Suprapubic skin (tissue), 4 donors: ENCODE results near the gene HACD3. TPM values are rescaled to one million over a fixed set of nuclear protein-coding genes. Genes with fewer than 3 reads are reported as not detected.
"Not testable (repeated sequence)": the region's sequence is repeated elsewhere in the genome, so short reads cannot be mapped to it uniquely, and the experiment has no call there.

Experiments
- DNase-seq, 2 donors: peaks; one replicate each; pipeline ENCODE4 v3.0.0-alpha.2; 2019; ENCODE audit warnings: low spot score in 2 of 2
- H3K27ac ChIP-seq: fragments of 200-600 bp; sonication (generic); one replicate; pipeline ENCODE4 v1.5.1; 2019
- H3K27me3 ChIP-seq: fragments of 200-600 bp; sonication (generic); one replicate; pipeline ENCODE4 v1.5.1; 2019
- H3K36me3 ChIP-seq: fragments of 200-600 bp; sonication (generic); one replicate; pipeline ENCODE4 v1.5.1; 2019
- H3K4me1 ChIP-seq: fragments of 200-600 bp; sonication (generic); one replicate; pipeline ENCODE4 v1.5.1; 2019
- H3K4me3 ChIP-seq: fragments of 200-600 bp; sonication (generic); one replicate; pipeline ENCODE4 v1.5.1; 2019; ENCODE audit warnings: mild to moderate bottlenecking
- H3K9me3 ChIP-seq: fragments of 200-600 bp; sonication (generic); one replicate; pipeline ENCODE4 v1.5.1; 2019
- CTCF ChIP-seq, 2 donors: fragments of 200-600 bp in 1 of 2; fragments of 450-650 bp in 1 of 2; sonication (generic) in 1 of 2; IDR thresholded peaks; one replicate each; pipeline ENCODE4 v1.5.1; 2016 to 2019; ENCODE audit warnings: antibody characterized with exemption in 2 of 2, mild to moderate bottlenecking in 1 of 2, moderate library complexity in 1 of 2
- EP300 ChIP-seq: sonication (generic); formaldehyde crosslinking; IDR thresholded peaks from one replicate; pipeline ENCODE4 v1.6.1; 2017; ENCODE audit warnings: antibody characterized with exemption
- POLR2A ChIP-seq, 2 donors: fragments of 450-650 bp; IDR thresholded peaks; one replicate each; pipeline ENCODE4 v1.6.1; 2017; ENCODE audit warnings: antibody characterized with exemption in 2 of 2, mild to moderate bottlenecking in 2 of 2, moderate library complexity in 2 of 2
- POLR2AphosphoS5 ChIP-seq, 3 donors: sonication (generic); formaldehyde crosslinking; IDR thresholded peaks; one replicate each; pipeline ENCODE4 v1.6.1; 2017; ENCODE audit warnings: antibody characterized with exemption in 3 of 3
- WGBS: methylation state at CpG from one replicate; pipeline ENCODE4 v1.1.5; 2018; 5-methylcytosine and 5-hydroxymethylcytosine counted together
- total RNA-seq, 4 donors: library from RNA; depleted of rRNA; stranded (reverse); fragments of >200 nt; gene quantifications; one replicate each; pipeline ENCODE4 v1.1.0, GENCODE V29; 2016

The HACD3 gene
- total RNA-seq, 4 donors from 2014 or later, result 36.6 to 65.2 (median 44.9) TPM

- H3K4me1 ChIP-seq, result peaks cover 28% of the 10 kb centered on the region
- H3K9me3 ChIP-seq, result no peaks in the 10 kb centered on the region
- WGBS, result 78% methylated on average over 4 of the region's 4 CpGs
- no peak overlapping the region for H3K4me3 ChIP-seq
- no peaks in the 10 kb centered on the region for H3K36me3 ChIP-seq
- no peak for DNase-seq
- H3K27me3 ChIP-seq, result no peaks in the 10 kb centered on the region
- H3K27ac ChIP-seq, result no peak overlapping the region
- TF ChIP-seq CTCF (IDR thresholded peaks at IDR 0.05), result no peak
- TF ChIP-seq EP300, result no peak
- TF ChIP-seq POLR2A (IDR thresholded peaks at IDR 0.05), result no peak
- TF ChIP-seq POLR2AphosphoS5 (IDR thresholded peaks at IDR 0.05), result no peak
Observed at GRCh38 chr15:65535192-65535591, 4.9 kb downstream of the HACD3 start.

- TF ChIP-seq EP300 (no peak), POLR2AphosphoS5 (IDR thresholded peaks at IDR 0.05) (no peak), POLR2A (IDR thresholded peaks at IDR 0.05) (no peak), CTCF (IDR thresholded peaks at IDR 0.05) (no peak)
- DNase-seq, result no peak
- no peaks in the 10 kb centered on the region for H3K4me1 ChIP-seq
- H3K27me3 ChIP-seq, result no peaks in the 10 kb centered on the region
- WGBS, result 88% methylated on average over 1 of the region's 1 CpG
- H3K27ac ChIP-seq, result no peak overlapping the region
- H3K9me3 ChIP-seq, result no peaks in the 10 kb centered on the region
- no peak overlapping the region for H3K4me3 ChIP-seq
- no peaks in the 10 kb centered on the region for H3K36me3 ChIP-seq
Observed at GRCh38 chr15:65540314-65540713, 10.1 kb downstream of the HACD3 start.

GRCh38 chr15:65541231-65541820 lies 11.1 kb downstream of the HACD3 start:
- Histone ChIP-seq H3K4me1 (no peaks in the 10 kb centered on the region), H3K4me3 (no peak overlapping the region), H3K36me3 (no peaks in the 10 kb centered on the region), H3K27ac (no peak overlapping the region), H3K27me3 (no peaks in the 10 kb centered on the region), H3K9me3 (no peaks in the 10 kb centered on the region)
- 96% methylated on average over 3 of the region's 3 CpGs for WGBS
- DNase-seq, result no peak
- TF ChIP-seq CTCF (IDR thresholded peaks at IDR 0.05) (no peak), POLR2A (IDR thresholded peaks at IDR 0.05) (no peak), EP300 (no peak), POLR2AphosphoS5 (IDR thresholded peaks at IDR 0.05) (no peak)

- Histone ChIP-seq H3K4me1 (no peaks in the 10 kb centered on the region), H3K27ac (no peak overlapping the region), H3K36me3 (no peaks in the 10 kb centered on the region), H3K27me3 (no peaks in the 10 kb centered on the region), H3K4me3 (no peak overlapping the region), H3K9me3 (no peaks in the 10 kb centered on the region)
- no peak for DNase-seq
- TF ChIP-seq EP300 (no peak), CTCF (IDR thresholded peaks at IDR 0.05) (no peak), POLR2A (IDR thresholded peaks at IDR 0.05) (no peak), POLR2AphosphoS5 (IDR thresholded peaks at IDR 0.05) (no peak)
Observed at GRCh38 chr15:65547841-65548240, 17.6 kb downstream of the HACD3 start.

GRCh38 chr15:65549288-65549687 lies 19.0 kb downstream of the HACD3 start:
- H3K4me3 ChIP-seq, H3K27ac ChIP-seq, H3K27me3 ChIP-seq, H3K9me3 ChIP-seq, H3K4me1 ChIP-seq, DNase-seq, H3K36me3 ChIP-seq: not testable (repeated sequence)
- WGBS, result 97% methylated on average over 9 of the region's 9 CpGs

GRCh38 chr15:65550681-65551098 lies 20.4 kb downstream of the HACD3 start:
- TF ChIP-seq POLR2AphosphoS5 (IDR thresholded peaks at IDR 0.05) (no peak), CTCF (IDR thresholded peaks at IDR 0.05) (no peak), POLR2A (IDR thresholded peaks at IDR 0.05) (no peak), EP300 (no peak)
- Histone ChIP-seq H3K4me3 (no peak overlapping the region), H3K36me3 (peaks cover 12% of the 10 kb centered on the region), H3K9me3 (no peaks in the 10 kb centered on the region), H3K27ac (no peak overlapping the region), H3K4me1 (no peaks in the 10 kb centered on the region), H3K27me3 (no peaks in the 10 kb centered on the region)
- 81% methylated on average over 3 of the region's 3 CpGs for WGBS
- no peak for DNase-seq
